GM21576 (cell line): ENCODE data around the gene FASTKD3.
"Not testable (repeated sequence)": the region's sequence is repeated elsewhere in the genome, so short reads cannot be mapped to it uniquely, and the experiment has no call there.

Source experiments
- ATAC-seq: cut with Tn5 transposase; IDR thresholded peaks from one replicate; pipeline ENCODE4 v1.9.1; 2021; ENCODE audit warnings: mild to moderate bottlenecking, moderate library complexity; ENCODE audit not compliant: unreplicated experiment

The FASTKD3 gene

GRCh38 chr5:7868773-7869473, at the start of gene FASTKD3, which contains the start of gene MTRR:
TSS of gene FASTKD3 (minus strand) at chr5:7869031. CDS start at chr5:7868083, 948 bp downstream.
TSS of gene MTRR (plus strand) at chr5:7869148. CDS start at chr5:7870795, 1,647 bp downstream.
- peak; percentile 97 for ATAC-seq

- no peak for ATAC-seq
These were observed 48.6 kb upstream of the FASTKD3 start for GRCh38 chr5:7917130-7918123.

- ATAC-seq = no peak
These were observed 47.5 kb upstream of the FASTKD3 start for GRCh38 chr5:7916171-7916804.

- not testable (repeated sequence) for ATAC-seq
These were observed 42.6 kb upstream of the FASTKD3 start for GRCh38 chr5:7911429-7911771.

GRCh38 chr5:7910738-7911428, 42.1 kb upstream of the FASTKD3 start:
- peak; percentile 73 for ATAC-seq

GRCh38 chr5:7908317-7908716, 39.5 kb upstream of the FASTKD3 start:
- no peak for ATAC-seq

GRCh38 chr5:7907612-7908011, 38.8 kb upstream of the FASTKD3 start:
- no peak for ATAC-seq

- ATAC-seq = no peak
These were observed 35.3 kb upstream of the FASTKD3 start for GRCh38 chr5:7904170-7904569.

- no peak for ATAC-seq
These were observed 34.1 kb upstream of the FASTKD3 start for GRCh38 chr5:7902666-7903625.

- ATAC-seq = no peak
These were observed 33.4 kb upstream of the FASTKD3 start for GRCh38 chr5:7902201-7902600.

GRCh38 chr5:7897014-7897600, 28.3 kb upstream of the FASTKD3 start:
- no peak for ATAC-seq

- peak; percentile 99 for ATAC-seq
These were observed 26.0 kb upstream of the FASTKD3 start for GRCh38 chr5:7894860-7895259.

- ATAC-seq = peak; percentile 5
These were observed 25.6 kb upstream of the FASTKD3 start for GRCh38 chr5:7894439-7894838.

- ATAC-seq = no peak
These were observed 20.1 kb upstream of the FASTKD3 start for GRCh38 chr5:7888901-7889300.

GRCh38 chr5:7886849-7887475, 18.1 kb upstream of the FASTKD3 start:
- ATAC-seq = peak; percentile 69

GRCh38 chr5:7884491-7885267, 15.8 kb upstream of the FASTKD3 start:
- no peak for ATAC-seq

- no peak for ATAC-seq
These were observed 14.1 kb upstream of the FASTKD3 start for GRCh38 chr5:7882926-7883325.

- ATAC-seq = no peak
These were observed 13.0 kb upstream of the FASTKD3 start for GRCh38 chr5:7881816-7882215.
